GM10847 (cell line): ENCODE results near the gene MZF1.

Source experiments
- POLR2A ChIP-seq: IDR thresholded peaks from 2 replicates; pipeline ENCODE4 v1.6.1; 2011; ENCODE audit not compliant: insufficient read length; ENCODE audit errors: extremely low read depth

MZF1 gene

DNA sequence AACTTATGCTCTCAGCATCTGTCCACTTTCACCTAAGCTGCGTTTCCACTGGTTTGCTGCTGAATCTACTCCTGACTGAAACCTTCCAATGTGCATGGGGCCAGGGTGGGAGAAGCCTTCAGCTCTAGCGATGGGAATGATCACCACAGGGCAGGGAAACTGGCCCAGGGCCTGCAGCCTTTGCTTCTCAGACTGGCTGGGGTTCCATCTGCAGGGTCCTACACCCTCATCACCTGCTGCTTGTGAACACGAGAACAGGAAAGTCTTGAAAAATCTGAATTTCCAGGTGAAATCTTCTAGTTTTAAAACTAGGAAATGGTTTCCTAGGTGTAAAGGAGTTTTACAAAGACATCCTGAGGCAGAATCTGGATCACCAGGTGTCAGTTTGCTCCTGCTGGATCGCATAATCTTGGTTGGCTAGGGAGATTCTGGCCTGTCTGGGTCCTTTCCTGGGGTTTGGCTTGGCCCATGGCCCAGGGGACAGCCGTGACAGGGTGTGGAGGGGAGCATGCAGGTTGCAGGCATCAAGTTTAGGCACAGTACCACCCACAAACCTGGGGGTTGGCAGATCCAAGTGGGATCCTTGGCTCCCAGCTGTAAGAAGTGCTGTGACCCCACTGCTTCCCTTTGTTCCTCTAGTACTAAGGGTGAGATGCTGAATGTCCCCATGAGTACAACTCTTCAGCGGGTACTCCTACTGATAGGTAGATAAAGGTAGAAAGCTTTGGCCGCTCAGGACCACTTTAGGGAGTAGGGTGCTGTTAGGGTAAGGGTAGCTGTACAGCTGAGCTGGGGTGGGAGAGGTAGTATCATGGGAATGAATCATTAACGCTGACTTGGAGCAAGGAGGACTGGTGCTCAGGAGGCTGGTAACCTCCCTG, 12.9 kb downstream of the MZF1 start:
- no peak for TF ChIP-seq POLR2A

DNA sequence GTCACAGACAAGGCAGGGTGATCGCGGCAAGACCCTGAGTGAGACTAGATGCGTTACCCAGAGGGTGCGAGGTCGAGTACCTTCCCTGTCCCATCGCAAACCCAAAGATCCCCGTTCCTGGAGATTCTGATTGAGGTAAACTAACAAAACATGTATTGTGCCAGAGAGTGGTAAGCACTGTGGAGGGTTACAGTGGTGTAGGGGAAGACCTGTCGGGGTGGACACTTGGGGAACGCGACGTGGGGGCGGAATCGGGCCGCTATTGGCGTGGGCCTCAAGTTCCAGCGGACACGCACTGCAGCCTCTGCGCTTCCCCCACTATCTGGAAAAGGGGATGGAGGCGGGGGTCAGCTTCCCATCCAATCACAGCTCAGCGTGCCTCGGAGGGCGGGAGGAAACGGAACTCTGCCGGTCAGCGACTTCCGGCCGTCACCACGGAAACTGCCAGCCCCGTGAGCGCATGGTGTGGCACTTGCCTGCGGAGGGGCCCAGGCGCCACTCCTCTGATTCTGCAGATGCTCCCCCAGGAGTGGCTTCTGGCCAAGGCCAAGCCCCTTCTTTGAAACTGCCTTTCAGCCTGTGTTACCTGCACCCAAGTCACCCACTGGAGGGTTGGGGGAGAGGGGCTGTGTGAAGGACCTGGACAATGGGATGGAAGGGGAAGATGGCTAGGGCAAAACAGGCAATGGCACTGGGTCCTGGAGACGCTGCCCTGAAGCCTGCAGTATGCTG, 13.7 kb downstream of the MZF1 start:
- TF ChIP-seq POLR2A = peak; percentile 61

- TF ChIP-seq POLR2A = peak; percentile 60
These were observed 14.4 kb downstream of the MZF1 start for GRCh38 chr19:58558623-58559274.

DNA sequence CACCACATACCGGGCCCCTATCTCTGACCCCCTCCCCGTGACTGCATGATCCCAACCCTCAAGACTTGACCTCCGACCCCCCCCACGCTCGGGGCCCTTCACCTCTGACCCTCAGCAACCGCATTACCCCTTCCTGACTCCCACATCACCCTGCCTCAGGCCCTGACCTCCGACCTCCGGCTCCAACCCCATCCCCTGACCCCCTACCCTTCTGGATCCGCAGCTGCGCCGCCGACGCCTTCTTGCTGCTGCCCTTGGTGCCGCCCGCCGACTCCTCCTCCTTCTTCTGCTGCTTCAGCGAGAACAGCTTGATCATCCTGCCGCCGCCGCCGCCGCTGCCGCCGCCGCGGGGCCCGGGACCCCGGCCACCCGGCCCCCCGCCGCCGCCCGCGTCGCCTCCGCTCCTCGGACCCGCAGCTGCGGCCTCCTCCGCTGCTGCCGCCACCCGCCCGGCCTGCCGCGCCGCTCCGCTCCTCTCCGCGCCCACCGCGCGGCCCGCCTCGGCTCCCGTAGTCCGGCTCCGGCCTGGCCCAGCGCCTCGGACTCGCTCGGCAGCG, 15.0 kb downstream of the MZF1 start, which contains the start of gene UBE2M:
Gene UBE2M, minus strand, starts transcription at position 546 of the 557 bp plus-strand sequence. Its CDS starts 230 bp downstream, at position 316.
- no peak for TF ChIP-seq POLR2A

DNA sequence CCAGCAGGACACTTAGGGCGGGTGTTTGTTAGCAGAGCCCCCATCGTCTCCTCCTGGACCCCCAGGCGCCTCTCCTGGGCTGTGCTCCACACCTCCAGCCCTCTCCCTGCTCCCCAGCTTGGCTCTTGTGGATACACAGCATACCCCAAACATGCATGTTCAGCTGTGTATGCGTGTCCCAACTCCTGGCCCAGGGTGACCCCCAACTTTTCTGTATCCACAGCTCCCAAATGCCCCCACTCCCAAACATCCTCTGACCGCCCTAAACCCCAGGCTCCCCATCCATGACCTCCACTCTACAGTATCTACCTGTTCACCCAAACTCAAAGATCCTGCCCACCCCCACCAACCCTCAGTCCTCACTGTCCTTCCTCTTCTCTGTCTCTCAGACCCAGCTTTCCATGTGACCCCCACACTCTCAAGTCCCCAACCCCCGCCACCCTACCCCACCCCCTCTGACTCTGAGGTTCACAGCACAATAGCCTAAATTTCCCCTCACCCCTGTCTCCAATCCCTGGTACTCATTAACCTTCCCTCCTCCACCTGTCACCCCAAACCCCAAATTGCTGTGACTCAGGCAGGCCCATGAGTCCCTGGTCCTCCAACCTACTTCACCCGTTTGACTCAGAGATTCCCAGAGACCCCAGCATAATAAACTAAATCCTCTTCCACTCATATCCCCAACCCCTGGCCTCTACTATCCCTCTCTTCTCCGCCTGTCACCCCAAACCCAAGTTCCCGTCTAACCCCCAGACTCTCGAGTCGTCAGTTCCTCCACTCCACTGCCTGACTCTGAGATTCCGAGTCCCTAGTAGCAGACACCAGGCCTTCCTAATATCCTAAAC, 15.7 kb downstream of the MZF1 start:
- no peak for TF ChIP-seq POLR2A

DNA sequence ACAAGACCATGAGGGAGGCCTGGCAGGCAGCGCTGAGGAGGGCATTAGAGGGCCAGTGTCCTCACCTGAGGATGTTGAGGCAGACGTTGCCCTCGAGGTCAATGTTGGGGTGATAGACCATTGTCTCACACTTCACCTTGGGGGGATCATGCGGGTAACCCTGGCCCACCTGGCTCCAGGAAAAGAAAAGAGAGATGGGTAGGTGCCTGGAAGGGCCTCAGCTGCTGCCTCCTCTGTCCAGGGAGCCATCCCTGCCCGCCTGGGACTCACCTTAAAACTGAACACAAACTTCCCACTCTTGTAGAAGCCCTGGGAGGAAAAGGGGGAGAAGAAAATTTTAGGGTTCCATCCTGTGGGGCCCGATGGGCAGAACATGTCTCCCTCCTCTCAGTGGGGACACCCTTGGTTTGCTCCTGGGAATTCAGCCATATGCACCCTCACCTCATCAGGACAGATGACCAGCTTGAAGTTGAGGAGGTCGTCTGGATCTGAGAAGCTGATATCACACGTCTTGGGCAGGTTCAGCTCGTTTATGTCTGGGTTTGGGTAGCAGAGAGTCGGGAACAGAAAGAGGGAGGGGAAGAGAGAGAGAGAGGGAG, 16.4 kb downstream of the MZF1 start:
- no peak for TF ChIP-seq POLR2A

GRCh38 chr19:58555920-58556621, 17.1 kb downstream of the MZF1 start:
- no peak for TF ChIP-seq POLR2A

GRCh38 chr19:58555369-58555885, 17.7 kb downstream of the MZF1 start:
- no peak for TF ChIP-seq POLR2A

DNA sequence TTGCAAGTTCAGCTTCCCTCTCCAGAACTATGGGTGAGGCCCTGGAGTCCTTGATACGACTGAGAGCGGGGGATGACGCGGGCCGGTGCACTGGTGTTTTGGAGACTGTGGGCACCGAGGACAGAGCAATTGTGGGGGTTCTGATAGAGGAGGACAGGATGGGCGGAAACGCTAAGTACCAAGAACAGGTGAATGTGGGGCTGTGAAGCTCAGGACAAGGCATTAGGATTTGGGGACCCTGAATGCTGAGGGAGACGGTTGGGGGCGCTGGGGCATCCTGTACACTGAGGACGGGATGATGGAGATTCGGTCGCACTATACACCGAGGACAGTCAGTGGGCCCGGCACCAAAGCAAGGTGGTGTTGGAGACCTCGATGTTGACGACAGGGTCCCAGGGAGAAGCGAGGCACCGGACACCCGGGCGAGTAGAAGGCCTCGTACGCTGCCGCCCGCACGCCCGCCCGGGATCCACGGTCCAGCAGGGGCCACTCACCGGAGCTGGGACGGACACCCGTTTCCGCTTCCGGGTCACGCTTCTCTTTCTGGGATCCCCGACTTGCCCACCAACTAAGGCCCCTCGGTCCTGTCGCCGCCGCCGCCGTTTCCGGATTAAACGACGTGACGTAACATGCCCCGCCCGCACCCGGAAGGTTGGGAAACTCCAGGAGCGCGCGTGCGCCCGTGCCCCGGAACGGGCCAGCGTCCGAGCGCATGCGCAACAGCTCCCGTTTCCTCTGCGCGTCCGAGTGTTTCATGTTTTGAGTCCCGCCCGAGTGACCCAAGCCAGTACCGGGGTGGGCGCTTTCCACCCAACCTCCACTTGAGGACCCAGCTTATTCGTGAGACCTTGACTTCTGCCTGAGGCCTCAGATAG, 18.4 kb downstream of the MZF1 start, which contains the start of gene CHMP2A:
Gene CHMP2A, minus strand, starts transcription at position 612 of the 875 bp plus-strand sequence. CDS start 893 bp downstream, outside the sequence.
- TF ChIP-seq POLR2A = peak; percentile 85

DNA sequence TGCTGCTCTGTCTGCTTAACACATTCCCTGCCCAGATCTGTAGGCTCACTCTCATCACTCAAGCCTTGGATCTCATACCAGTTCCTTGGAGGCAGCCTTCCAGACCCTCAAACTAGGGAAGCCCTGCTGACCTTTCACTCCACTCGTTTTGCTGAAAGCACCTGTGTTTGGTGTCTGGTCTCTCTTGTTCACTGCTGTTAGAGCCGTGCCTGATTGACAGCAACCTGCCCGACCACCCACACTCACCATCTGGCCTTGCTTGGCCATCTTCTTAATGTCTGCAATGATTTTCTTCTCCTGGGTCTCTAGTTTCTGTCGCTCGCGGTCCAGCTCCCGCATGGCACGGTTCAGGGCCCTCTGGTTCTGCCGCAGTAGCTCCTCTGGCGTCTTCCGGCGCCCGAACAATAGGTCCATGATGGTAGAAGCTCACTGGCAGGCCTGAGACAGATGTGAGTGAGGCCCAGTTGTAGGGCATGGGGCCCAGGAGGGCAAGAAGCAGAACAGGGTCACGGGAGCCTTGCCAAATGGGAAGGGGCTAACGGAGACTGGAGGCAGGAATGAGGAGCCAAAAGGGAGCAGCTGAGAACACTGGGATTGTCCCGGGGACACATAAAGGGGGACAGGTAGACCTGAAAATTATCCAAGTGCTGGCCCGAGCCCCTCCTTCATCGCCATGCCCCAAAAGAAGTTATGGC, 19.2 kb downstream of the MZF1 start:
- TF ChIP-seq POLR2A = no peak

- no peak for TF ChIP-seq POLR2A
These were observed 20.5 kb downstream of the MZF1 start for GRCh38 chr19:58552655-58553054.
